HepG2 (cell line): ENCODE data around the gene PLXNA4.

Experiments
- AGO1 ChIP-seq: fragments of 200-400 bp; formaldehyde crosslinking; IDR thresholded peaks from 2 replicates; pipeline ENCODE4 v1.6.1; 2017; ENCODE audit warnings: mild to moderate bottlenecking, low read depth, low read length, moderate library complexity; ENCODE audit not compliant: poor library complexity, severe bottlenecking
- ATF1 ChIP-seq: IDR thresholded peaks from 2 replicates; pipeline ENCODE4 v1.6.1; 2016; ENCODE audit warnings: mild to moderate bottlenecking, control low read depth
- ELF1 ChIP-seq: sonication (generic); formaldehyde crosslinking; IDR thresholded peaks from 2 replicates; pipeline ENCODE4 v1.4.0; 2020; ENCODE audit warnings: missing genetic modification reagents
- EZH2 ChIP-seq: conservative IDR thresholded peaks from 2 replicates; pipeline ENCODE4 v1.6.1; 2012; ENCODE audit warnings: mild to moderate bottlenecking, low read depth, low read length, moderate library complexity
- KAT7 ChIP-seq: IDR thresholded peaks from 2 replicates; pipeline ENCODE4 v1.6.1; 2018; ENCODE audit warnings: borderline replicate concordance, missing compliant biosample characterization
- MTA1 ChIP-seq: sonication (generic); formaldehyde crosslinking; IDR thresholded peaks from 2 replicates; pipeline ENCODE4 v1.4.0; 2020; ENCODE audit warnings: missing genetic modification reagents, mild to moderate bottlenecking, borderline replicate concordance
- NR2F1 ChIP-seq, 2 experiments: fragments of 450-650 bp in 1 of 2; formaldehyde crosslinking in 1 of 2; IDR thresholded peaks; 2 replicates each; pipeline versions ENCODE4 v1.5.0 to v1.6.1; 2016 to 2020; ENCODE audit warnings: mild to moderate bottlenecking in 1 of 2, missing compliant biosample characterization in 1 of 2, missing genetic modification reagents in 1 of 2, moderate library complexity in 1 of 2
- SUZ12 ChIP-seq: fragments of 150-350 bp; IDR thresholded peaks from 2 replicates; pipeline ENCODE4 v1.6.1; 2014; ENCODE audit warnings: low read depth, low read length
- ZNF567 ChIP-seq: sonication (generic); formaldehyde crosslinking; IDR thresholded peaks from 2 replicates; pipeline ENCODE4 v1.8.1; 2023; ENCODE audit warnings: mild to moderate bottlenecking, missing genetic modification reagents, borderline replicate concordance
- ZNF724P ChIP-seq: sonication (generic); formaldehyde crosslinking; IDR thresholded peaks from 2 replicates; pipeline ENCODE4 v1.8.0; 2022; ENCODE audit warnings: missing genetic modification reagents, borderline replicate concordance
- ZNF781 ChIP-seq: sonication (generic); formaldehyde crosslinking; IDR thresholded peaks from 2 replicates; pipeline ENCODE4 v1.5.1; 2020; ENCODE audit warnings: borderline replicate concordance, mild to moderate bottlenecking, missing genetic modification reagents; ENCODE audit errors: not compliant biosample characterization

DNA sequence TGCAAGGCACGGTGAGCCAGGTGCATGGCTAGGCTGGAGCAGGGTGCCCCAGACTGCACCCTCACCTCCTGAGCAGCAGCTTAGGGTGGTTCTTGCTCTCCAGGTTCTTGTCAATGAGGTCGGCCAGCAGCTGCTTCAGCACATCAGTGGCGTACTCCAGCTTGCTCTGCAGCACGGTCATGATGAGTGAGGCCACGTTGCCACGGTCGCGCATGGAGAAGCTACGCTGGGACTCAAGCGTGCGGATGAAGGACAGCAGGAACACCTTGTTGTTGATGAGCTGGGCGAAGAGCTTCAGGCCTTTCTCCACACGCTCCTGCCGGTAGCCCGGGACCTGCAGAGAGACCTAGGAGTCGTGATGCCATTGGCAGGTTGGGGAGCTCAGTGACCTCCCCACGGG lies 408.0 kb downstream of the PLXNA4 start:
- TF ChIP-seq ZNF781 (no peak), SUZ12 (no peak), ZNF724P (no peak), ELF1 (CRISPR knock-in tag) (no peak), AGO1 (no peak), EZH2 (no peak), KAT7 (no peak), ZNF567 (no peak), ATF1 (no peak), NR2F1 (CRISPR knock-in tag; IDR thresholded peaks at IDR 0.05) (no peak), MTA1 (no peak)
